Neuronal stem cell (in vitro differentiated cells): ENCODE results near the gene CRHR1.

ENCODE experiments used
- DNase-seq: peaks from one replicate; pipeline ENCODE4 v3.0.0-alpha.2; 2013; ENCODE audit warnings: low spot score
- H2AFZ ChIP-seq: one replicate; pipeline ENCODE4 v1.6.1; 2013; ENCODE audit warnings: mild to moderate bottlenecking, low read length, inconsistent platforms
- H2AK5ac ChIP-seq: 2 replicates; pipeline ENCODE4 v1.6.1; 2013; ENCODE audit warnings: low read depth, mild to moderate bottlenecking, inconsistent platforms, low read length, moderate library complexity, mixed read lengths
- H2BK120ac ChIP-seq: 2 replicates; pipeline ENCODE4 v1.6.1; 2013; ENCODE audit warnings: low read depth, mild to moderate bottlenecking, inconsistent platforms, low read length, moderate library complexity, mixed read lengths
- H2BK12ac ChIP-seq: one replicate; pipeline ENCODE4 v1.6.1; 2013; ENCODE audit warnings: low read length, inconsistent platforms
- H2BK15ac ChIP-seq: 2 replicates; pipeline ENCODE4 v1.6.1; 2013; ENCODE audit warnings: mild to moderate bottlenecking, low read length, inconsistent platforms, mixed read lengths
- H2BK5ac ChIP-seq: one replicate; pipeline ENCODE4 v1.6.1; 2013; ENCODE audit warnings: inconsistent platforms, mild to moderate bottlenecking, low read length, moderate library complexity
- H3K14ac ChIP-seq: one replicate; pipeline ENCODE4 v1.6.1; 2013; ENCODE audit warnings: low read length, inconsistent platforms
- H3K18ac ChIP-seq: 2 replicates; pipeline ENCODE4 v1.6.1; 2013; ENCODE audit warnings: low read length, inconsistent platforms
- H3K23ac ChIP-seq: 2 replicates; pipeline ENCODE4 v1.6.1; 2013; ENCODE audit warnings: low read depth, mild to moderate bottlenecking, mixed read lengths, low read length, inconsistent platforms; ENCODE audit not compliant: poor library complexity
- H3K27ac ChIP-seq: replicated peaks from 3 replicates; pipeline ENCODE4 v1.5.1; 2013; ENCODE audit warnings: low read length, inconsistent platforms
- H3K27me3 ChIP-seq, 3 experiments: 2 replicates each; pipeline ENCODE4 v1.6.1; 2013; ENCODE audit warnings: low read length in 3 of 3, mild to moderate bottlenecking in 2 of 3, inconsistent platforms in 1 of 3, low read depth in 1 of 3, mixed read lengths in 1 of 3, moderate library complexity in 1 of 3; ENCODE audit not compliant: control insufficient read depth in 3 of 3, insufficient read depth in 3 of 3
- H3K36me3 ChIP-seq, 2 donors: replicated peaks in 1 of 2; 2 replicates each; pipeline ENCODE4 v1.6.1; 2013; ENCODE audit warnings: low read length in 2 of 2; ENCODE audit not compliant: control insufficient read depth in 2 of 2, insufficient read depth in 2 of 2
- H3K4ac ChIP-seq: 2 replicates; pipeline ENCODE4 v1.6.1; 2013; ENCODE audit warnings: inconsistent platforms, mild to moderate bottlenecking, low read length, moderate library complexity
- H3K4me1 ChIP-seq, 2 donors: 1 replicate in 1 of 2; 2 replicates in 1 of 2; pipeline ENCODE4 v1.6.1; 2013; ENCODE audit warnings: low read length in 2 of 2, low read depth in 1 of 2; ENCODE audit not compliant: control insufficient read depth in 2 of 2, insufficient read depth in 1 of 2
- H3K4me2 ChIP-seq: one replicate; pipeline ENCODE4 v1.6.1; 2013; ENCODE audit warnings: mild to moderate bottlenecking, low read length, inconsistent platforms; ENCODE audit not compliant: insufficient read depth, poor library complexity, severe bottlenecking
- H3K4me3 ChIP-seq, 2 donors: 2 replicates each; pipeline ENCODE4 v1.5.1; 2013; ENCODE audit warnings: low read length in 2 of 2, mild to moderate bottlenecking in 2 of 2, inconsistent platforms in 1 of 2, moderate library complexity in 1 of 2
- H3K79me1 ChIP-seq: one replicate; pipeline ENCODE4 v1.6.1; 2013; ENCODE audit warnings: low read depth, mild to moderate bottlenecking, inconsistent platforms, low read length, moderate library complexity
- H3K9ac ChIP-seq: one replicate; pipeline ENCODE4 v1.6.1; 2013; ENCODE audit warnings: mild to moderate bottlenecking, low read depth, low read length, inconsistent platforms; ENCODE audit not compliant: poor library complexity
- H3K9me3 ChIP-seq, 2 donors: replicated peaks in 1 of 2; 2 replicates each; pipeline versions ENCODE3 to v1.6.1; 2013; ENCODE audit warnings: low read length in 2 of 2, mild to moderate bottlenecking in 2 of 2, inconsistent platforms in 1 of 2, low read depth in 1 of 2, mixed read lengths in 1 of 2, moderate library complexity in 1 of 2; ENCODE audit not compliant: control insufficient read depth in 2 of 2, insufficient read depth in 1 of 2
- H4K8ac ChIP-seq: one replicate; pipeline ENCODE4 v1.6.1; 2013; ENCODE audit warnings: low read depth, mild to moderate bottlenecking, inconsistent platforms, low read length, moderate library complexity
- H4K91ac ChIP-seq: one replicate; pipeline ENCODE4 v1.6.1; 2013; ENCODE audit warnings: low read length, low read depth, mild to moderate bottlenecking, inconsistent platforms; ENCODE audit not compliant: poor library complexity
- WGBS, 2 donors: extraction: QIAGEN DNeasy Blood & Tissue Kit; methylation state at CpG; one replicate each; pipeline ENCODE4 v1.1.7; 2013; ENCODE audit warnings: missing lambda C conversion rate in 2 of 2, mixed read lengths in 1 of 2; ENCODE audit not compliant: insufficient read length in 2 of 2, insufficient replicate concordance in 1 of 2; ENCODE audit errors: extremely low coverage in 2 of 2; 5-methylcytosine and 5-hydroxymethylcytosine counted together

The CRHR1 gene

GRCh38 chr17:45849536-45849990, 65.4 kb downstream of the CRHR1 start:
- H3K36me3 ChIP-seq = no peaks in the 10 kb centered on the region
- WGBS, 2 donors = no CpG with 5 or more reads among the region's 7 CpGs
- H3K4me2 ChIP-seq = no peak overlapping the region
- H3K14ac ChIP-seq = no peak overlapping the region
- no peak overlapping the region for H3K27ac ChIP-seq
- peak overlapping the region; percentile 7 for H3K9ac ChIP-seq
- no peak overlapping the region for H4K91ac ChIP-seq
- H2BK5ac ChIP-seq = no peak overlapping the region
- no peaks in the 10 kb centered on the region for H3K4me1 ChIP-seq
- DNase-seq = no peak
- no peak overlapping the region for H2AFZ ChIP-seq
- peak overlapping the region; percentile 18 for H2AK5ac ChIP-seq
- H3K9me3 ChIP-seq = no peaks in the 10 kb centered on the region
- no peaks in the 10 kb centered on the region for H3K79me1 ChIP-seq
- no peak overlapping the region for H2BK15ac ChIP-seq
- no peak overlapping the region for H3K4me3 ChIP-seq
- H3K27me3 ChIP-seq = peaks cover 0 to 5% (median 0%) of the 10 kb centered on the region in 3 experiments
- no peak overlapping the region for H3K4ac ChIP-seq
- no peak overlapping the region for H2BK12ac ChIP-seq
- H3K23ac ChIP-seq = no peak overlapping the region
- H2BK120ac ChIP-seq = no peak overlapping the region
- no peak overlapping the region for H4K8ac ChIP-seq
- no peak overlapping the region for H3K18ac ChIP-seq

DNA sequence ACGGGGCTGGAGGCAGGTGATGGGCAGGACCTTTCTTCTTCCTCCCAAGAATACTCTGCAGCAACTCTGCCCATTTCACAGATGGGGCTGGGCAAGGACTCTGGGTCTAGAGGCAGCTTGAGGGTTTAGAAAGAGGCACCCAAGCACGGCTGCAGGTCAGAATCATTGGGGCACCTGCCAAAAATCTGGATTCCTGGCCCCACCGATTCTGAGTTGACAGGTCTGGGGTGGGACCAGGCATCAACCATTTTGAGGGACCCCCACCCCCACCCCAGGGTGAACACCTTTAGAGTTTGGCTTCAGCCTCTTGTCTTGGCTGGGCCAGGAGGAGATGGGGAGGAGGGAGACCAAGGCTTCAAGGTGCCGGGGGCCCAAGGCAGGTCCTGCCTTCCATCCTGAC, 65.9 kb downstream of the CRHR1 start:
- no peak overlapping the region for H4K8ac ChIP-seq
- no peak overlapping the region for H3K27ac ChIP-seq
- H3K23ac ChIP-seq = no peak overlapping the region
- no peak overlapping the region for H2BK15ac ChIP-seq
- H3K9me3 ChIP-seq = no peaks in the 10 kb centered on the region
- no peak overlapping the region for H3K4me3 ChIP-seq
- no peak overlapping the region for H2BK120ac ChIP-seq
- no peak overlapping the region for H2AFZ ChIP-seq
- no peaks in the 10 kb centered on the region for H3K4me1 ChIP-seq
- no peak overlapping the region for H4K91ac ChIP-seq
- no peak overlapping the region for H3K14ac ChIP-seq
- peaks cover 0 to 5% (median 0%) of the 10 kb centered on the region in 3 experiments for H3K27me3 ChIP-seq
- H3K18ac ChIP-seq = no peak overlapping the region
- no peaks in the 10 kb centered on the region for H3K79me1 ChIP-seq
- no peak overlapping the region for H3K9ac ChIP-seq
- H3K36me3 ChIP-seq = no peaks in the 10 kb centered on the region
- WGBS, 2 donors = no CpG with 5 or more reads among the region's 4 CpGs
- DNase-seq = no peak
- H3K4ac ChIP-seq = no peak overlapping the region
- H2BK5ac ChIP-seq = no peak overlapping the region
- no peak overlapping the region for H3K4me2 ChIP-seq
- H2BK12ac ChIP-seq = no peak overlapping the region
- no peak overlapping the region for H2AK5ac ChIP-seq

DNA sequence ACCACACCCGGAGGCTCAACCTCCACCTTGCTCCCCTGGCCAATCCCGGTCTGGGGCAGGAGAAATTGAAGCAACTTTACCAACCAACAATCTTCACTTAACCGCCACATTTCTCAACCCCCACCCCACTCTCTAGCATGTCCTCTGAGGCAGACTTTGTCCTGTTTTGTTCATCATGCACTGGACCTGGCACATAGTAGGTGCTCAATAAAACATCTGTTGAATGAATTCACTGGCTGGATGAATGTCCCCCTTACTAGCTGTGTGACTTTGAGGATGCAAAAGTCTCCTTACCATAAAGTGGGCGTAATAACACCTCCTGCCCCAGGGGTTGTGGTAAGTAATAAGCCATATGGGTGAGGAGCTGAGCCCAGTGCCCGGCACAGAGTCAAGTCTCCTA, 66.3 kb downstream of the CRHR1 start:
- Histone ChIP-seq H2BK120ac (no peak overlapping the region), H3K23ac (no peak overlapping the region), H2AK5ac (no peak overlapping the region), H3K27me3 (peaks cover 0 to 5% (median 0%) of the 10 kb centered on the region in 3 experiments), H3K36me3 (no peaks in the 10 kb centered on the region), H3K4me1 (no peaks in the 10 kb centered on the region), H4K8ac (no peak overlapping the region), H3K4me2 (no peak overlapping the region), H2BK12ac (no peak overlapping the region), H2BK15ac (no peak overlapping the region), H3K4ac (no peak overlapping the region), H3K9ac (no peak overlapping the region), H3K9me3 (no peaks in the 10 kb centered on the region), H2BK5ac (no peak overlapping the region), H4K91ac (no peak overlapping the region), H3K27ac (no peak overlapping the region), H2AFZ (no peak overlapping the region), H3K4me3 (no peak overlapping the region), H3K18ac (no peak overlapping the region), H3K14ac (no peak overlapping the region), H3K79me1 (no peaks in the 10 kb centered on the region)
- no CpG with 5 or more reads among the region's 5 CpGs for WGBS, 2 donors
- DNase-seq = no peak

DNA sequence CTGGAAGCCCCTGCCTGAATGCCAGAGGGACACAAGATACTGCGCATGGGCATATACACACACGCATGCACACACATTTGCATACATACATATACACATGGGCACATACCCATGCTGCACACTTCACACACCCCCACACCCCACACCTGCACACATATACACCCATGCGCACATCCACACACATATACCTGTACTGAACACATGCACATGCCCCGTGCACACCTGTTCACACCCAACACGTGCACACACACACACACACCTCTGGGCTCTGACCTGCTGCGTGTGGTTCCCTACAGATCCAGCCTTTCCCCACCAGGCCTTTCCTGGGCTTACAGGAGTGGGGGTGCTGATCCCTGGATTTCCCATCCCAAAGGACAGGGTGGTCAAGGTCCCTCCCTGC, 66.9 kb downstream of the CRHR1 start:
- no peak overlapping the region for H3K9ac ChIP-seq
- H3K18ac ChIP-seq = no peak overlapping the region
- H2BK12ac ChIP-seq = no peak overlapping the region
- H2BK15ac ChIP-seq = no peak overlapping the region
- H3K27me3 ChIP-seq = peaks cover 0 to 5% (median 0%) of the 10 kb centered on the region in 3 experiments
- H3K4ac ChIP-seq = no peak overlapping the region
- H2BK120ac ChIP-seq = no peak overlapping the region
- no peak overlapping the region for H3K4me2 ChIP-seq
- H3K14ac ChIP-seq = peak overlapping the region; percentile 75
- WGBS, 2 donors = no CpG with 5 or more reads among the region's 6 CpGs
- H3K27ac ChIP-seq = no peak overlapping the region
- H3K23ac ChIP-seq = peak overlapping the region; percentile 37
- H4K91ac ChIP-seq = no peak overlapping the region
- no peak overlapping the region for H2AK5ac ChIP-seq
- H3K79me1 ChIP-seq = no peaks in the 10 kb centered on the region
- no peaks in the 10 kb centered on the region for H3K36me3 ChIP-seq
- no peak overlapping the region for H2AFZ ChIP-seq
- no peaks in the 10 kb centered on the region for H3K4me1 ChIP-seq
- no peak overlapping the region for H4K8ac ChIP-seq
- DNase-seq = no peak
- no peaks in the 10 kb centered on the region for H3K9me3 ChIP-seq
- H3K4me3 ChIP-seq = no peak overlapping the region
- H2BK5ac ChIP-seq = no peak overlapping the region
